Measurements from ENCODE around the gene PNMA8C. TPM values are rescaled to one million over a fixed set of nuclear protein-coding genes. Genes with fewer than 3 reads are reported as not detected.
"Not testable (repeated sequence)": the region's sequence is repeated elsewhere in the genome, so short reads cannot be mapped to it uniquely, and the experiment has no call there.

PNMA8C gene
- total RNA-seq, 1 donor from 2014 or later, result 1.4 TPM

DNA sequence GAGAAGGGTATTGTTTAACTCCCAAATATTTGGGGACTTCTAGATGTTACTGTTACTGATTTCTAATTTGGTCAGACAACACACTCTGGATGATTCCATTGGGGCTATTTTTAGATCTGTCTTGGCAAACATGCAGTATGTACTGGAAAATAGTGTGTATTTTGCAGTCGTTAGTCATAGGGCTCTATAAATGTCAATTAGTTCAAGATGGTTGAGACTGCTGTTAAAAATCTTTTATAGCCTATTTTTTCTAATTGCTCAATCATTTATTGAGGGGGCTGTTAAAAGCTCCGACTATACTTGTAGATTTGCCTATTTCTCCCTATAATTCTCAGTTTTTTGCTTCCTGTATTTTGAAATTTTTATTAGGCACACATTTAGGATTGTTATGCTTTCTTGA is 50.5 kb downstream of the PNMA8C start:
- H3K9me3 Mint-ChIP-seq, result no peaks in the 10 kb centered on the region
- DNase-seq (ENCODE audit: low read depth, low spot score), result no peak
- TF ChIP-seq, protein P1, sequence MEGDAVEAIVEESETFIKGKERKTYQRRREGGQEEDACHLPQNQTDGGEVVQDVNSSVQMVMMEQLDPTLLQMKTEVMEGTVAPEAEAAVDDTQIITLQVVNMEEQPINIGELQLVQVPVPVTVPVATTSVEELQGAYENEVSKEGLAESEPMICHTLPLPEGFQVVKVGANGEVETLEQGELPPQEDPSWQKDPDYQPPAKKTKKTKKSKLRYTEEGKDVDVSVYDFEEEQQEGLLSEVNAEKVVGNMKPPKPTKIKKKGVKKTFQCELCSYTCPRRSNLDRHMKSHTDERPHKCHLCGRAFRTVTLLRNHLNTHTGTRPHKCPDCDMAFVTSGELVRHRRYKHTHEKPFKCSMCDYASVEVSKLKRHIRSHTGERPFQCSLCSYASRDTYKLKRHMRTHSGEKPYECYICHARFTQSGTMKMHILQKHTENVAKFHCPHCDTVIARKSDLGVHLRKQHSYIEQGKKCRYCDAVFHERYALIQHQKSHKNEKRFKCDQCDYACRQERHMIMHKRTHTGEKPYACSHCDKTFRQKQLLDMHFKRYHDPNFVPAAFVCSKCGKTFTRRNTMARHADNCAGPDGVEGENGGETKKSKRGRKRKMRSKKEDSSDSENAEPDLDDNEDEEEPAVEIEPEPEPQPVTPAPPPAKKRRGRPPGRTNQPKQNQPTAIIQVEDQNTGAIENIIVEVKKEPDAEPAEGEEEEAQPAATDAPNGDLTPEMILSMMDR (conservative IDR thresholded peaks at IDR 0.05), result no peak
- no peak overlapping the region for H3K4me3 Mint-ChIP-seq
- H3K27me3 Mint-ChIP-seq (ENCODE audit: low read depth), result no peaks in the 10 kb centered on the region
- H3K4me1 Mint-ChIP-seq, result peaks cover 12% of the 10 kb centered on the region
- H3K36me3 Mint-ChIP-seq (ENCODE audit: low read depth), result peaks cover 26% of the 10 kb centered on the region
- no peak overlapping the region for H3K27ac Mint-ChIP-seq (ENCODE audit: unreplicated experiment)

DNA sequence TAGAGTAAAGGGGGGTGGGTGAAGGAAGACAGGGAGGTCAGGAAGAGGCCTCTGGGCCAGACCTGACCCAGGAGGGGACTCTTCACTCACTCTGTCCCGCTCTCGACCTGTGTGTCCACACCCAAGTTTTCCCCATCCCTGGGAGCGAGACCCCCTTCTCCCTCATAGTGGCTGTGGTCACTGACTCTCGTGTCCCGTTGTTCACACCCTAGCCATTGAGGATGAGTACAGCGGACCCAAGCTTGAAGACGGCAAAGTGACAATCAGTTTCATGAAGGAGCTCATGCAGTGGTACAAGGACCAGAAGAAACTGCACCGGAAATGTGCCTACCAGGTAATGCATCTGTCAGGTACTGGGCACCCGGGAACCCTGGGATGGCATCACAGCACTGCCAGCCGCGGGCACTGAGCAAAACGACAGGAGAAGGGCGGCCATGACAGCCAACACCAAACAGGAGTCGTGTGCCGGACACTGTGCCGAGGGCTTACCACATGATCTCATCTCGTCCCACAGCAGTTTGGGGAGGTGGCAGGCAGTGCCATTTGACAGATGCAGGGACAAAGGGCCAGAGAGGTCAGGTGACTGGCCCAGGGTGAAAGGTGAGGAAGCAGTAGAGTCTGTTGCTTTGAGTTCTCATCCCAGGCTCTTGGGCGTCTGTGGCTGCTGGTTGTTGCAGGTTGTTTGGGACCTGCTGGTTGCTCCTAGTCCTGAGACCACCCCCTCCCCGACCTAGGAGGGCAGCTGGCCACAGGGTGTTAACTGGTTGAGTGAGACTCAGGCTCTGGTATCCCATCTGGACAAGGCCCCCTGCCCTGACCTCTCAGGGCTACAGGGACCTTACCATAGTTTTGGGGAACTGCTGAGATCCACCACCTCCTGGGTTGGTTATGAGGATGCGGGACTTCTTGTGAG is 52.2 kb downstream of the PNMA8C start:
- TF ChIP-seq, protein P1 (conservative IDR thresholded peaks at IDR 0.05), result no peak
- DNase-seq (ENCODE audit: low read depth, low spot score), result no peak
- no peaks in the 10 kb centered on the region for H3K9me3 Mint-ChIP-seq
- H3K4me1 Mint-ChIP-seq, result peaks cover 28% of the 10 kb centered on the region
- H3K4me3 Mint-ChIP-seq, result no peak overlapping the region
- H3K27ac Mint-ChIP-seq (ENCODE audit: unreplicated experiment), result no peak overlapping the region
- H3K36me3 Mint-ChIP-seq (ENCODE audit: low read depth), result peaks cover 20% of the 10 kb centered on the region
- H3K27me3 Mint-ChIP-seq (ENCODE audit: low read depth), result no peaks in the 10 kb centered on the region

- not testable (repeated sequence) for DNase-seq (ENCODE audit: low read depth, low spot score); H3K9me3 Mint-ChIP-seq; H3K27me3 Mint-ChIP-seq (ENCODE audit: low read depth); H3K27ac Mint-ChIP-seq (ENCODE audit: unreplicated experiment); H3K4me3 Mint-ChIP-seq
- H3K4me1 Mint-ChIP-seq, result peaks cover 25% of the 10 kb centered on the region
- H3K36me3 Mint-ChIP-seq (ENCODE audit: low read depth), result peaks cover 14% of the 10 kb centered on the region
These were observed 53.2 kb downstream of the PNMA8C start for GRCh38 chr19:46375476-46376067.

Other genes starting within 250 kb of the PNMA8C start
- gene IGFL1, start 199.2 kb downstream of the PNMA8C start, total RNA-seq, result not detected in 2 replicates
- gene HIF3A, start 131.9 kb downstream of the PNMA8C start, total RNA-seq, result 6.9 and 7.6 TPM in 2 replicates
- 113 and 114 TPM in 2 replicates for gene PPP5C, start 81.8 kb downstream of the PNMA8C start, total RNA-seq
- 23.9 and 25.1 TPM in 2 replicates for gene CCDC8, start 15.4 kb downstream of the PNMA8C start, total RNA-seq
- gene PNMA8A, start 42.6 kb upstream of the PNMA8C start, total RNA-seq, result 28.4 and 29.9 TPM in 2 replicates
- 4.6 and 5.3 TPM in 2 replicates for gene PNMA8B, start 66.9 kb upstream of the PNMA8C start, total RNA-seq
- gene CALM3, start 172.4 kb upstream of the PNMA8C start, total RNA-seq, result 436 TPM in 2 replicates
- gene PTGIR, start 196.2 kb upstream of the PNMA8C start, total RNA-seq, result not detected in 2 replicates
- not detected in 2 replicates for gene GNG8, start 207.3 kb upstream of the PNMA8C start, total RNA-seq
- 6.5 and 7.4 TPM in 2 replicates for gene DACT3, start 232.2 kb upstream of the PNMA8C start, total RNA-seq

Data from neural crest cell (in vitro differentiated cells).